Nucleus accumbens (tissue), 56 donors: ENCODE measurements around the gene CT45A2.
"Not testable (repeated sequence)": the region's sequence is repeated elsewhere in the genome, so short reads cannot be mapped to it uniquely, and the experiment has no call there.

Experiments used
- DNase-seq, 56 donors: peaks; one replicate each; lab custom pipeline; 2025; lab: John Stamatoyannopoulos, UW

Gene CT45A2, protein sequence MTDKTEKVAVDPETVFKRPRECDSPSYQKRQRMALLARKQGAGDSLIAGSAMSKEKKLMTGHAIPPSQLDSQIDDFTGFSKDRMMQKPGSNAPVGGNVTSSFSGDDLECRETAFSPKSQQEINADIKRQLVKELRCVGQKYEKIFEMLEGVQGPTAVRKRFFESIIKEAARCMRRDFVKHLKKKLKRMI

DNA sequence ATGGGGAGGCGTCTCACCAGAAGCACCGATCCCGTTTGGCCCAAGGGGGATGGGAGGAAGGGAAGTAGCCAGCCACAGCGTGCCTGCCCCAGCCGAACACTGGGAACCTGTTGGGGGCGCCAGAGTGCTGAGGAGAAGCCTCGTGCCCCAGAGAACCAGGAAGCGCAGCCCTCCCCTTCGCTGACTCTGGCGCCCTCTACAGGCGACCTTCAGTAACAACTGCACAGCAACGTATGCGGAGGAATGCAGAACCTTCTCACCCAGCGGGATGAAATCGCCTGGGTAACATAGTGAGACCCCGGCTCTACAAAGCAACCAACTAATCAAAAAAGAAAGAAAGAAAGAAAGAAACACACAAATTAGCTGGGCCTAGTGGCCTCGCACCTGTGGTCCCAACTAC is at the start of gene CT45A2:
TSS of gene CT45A2 (minus strand) at position 101 of the 400 bp plus-strand sequence. CDS start 3,747 bp downstream, outside the sequence.
- not testable (repeated sequence) for DNase-seq

GRCh38 chrX:135854438-135854837 is 34.6 kb upstream of the CT45A2 start, which contains the start of gene CT45A8:
Gene CT45A8, minus strand, starts transcription at chrX:135854538. Its CDS starts 3,755 bp downstream, at chrX:135850783.
- not testable (repeated sequence) for DNase-seq

- DNase-seq = not testable (repeated sequence)
Observed at GRCh38 chrX:135837180-135837579, 17.4 kb upstream of the CT45A2 start, which contains the start of gene CT45A7. Gene CT45A7, minus strand, starts transcription at chrX:135837280. Its CDS starts 3,747 bp downstream, at chrX:135833533.

- not testable (repeated sequence) for DNase-seq
Observed at GRCh38 chrX:135802687-135803086, 17.1 kb downstream of the CT45A2 start, which contains the start of gene CT45A6. Gene CT45A6, minus strand, starts transcription at chrX:135802787. Its CDS starts 3,794 bp downstream, at chrX:135798993.

GRCh38 chrX:135785403-135785802 is 34.4 kb downstream of the CT45A2 start, which contains the start of gene CT45A5:
Gene CT45A5, minus strand, starts transcription at chrX:135785503. Its CDS starts 3,774 bp downstream, at chrX:135781729.
- not testable (repeated sequence) for DNase-seq

DNA sequence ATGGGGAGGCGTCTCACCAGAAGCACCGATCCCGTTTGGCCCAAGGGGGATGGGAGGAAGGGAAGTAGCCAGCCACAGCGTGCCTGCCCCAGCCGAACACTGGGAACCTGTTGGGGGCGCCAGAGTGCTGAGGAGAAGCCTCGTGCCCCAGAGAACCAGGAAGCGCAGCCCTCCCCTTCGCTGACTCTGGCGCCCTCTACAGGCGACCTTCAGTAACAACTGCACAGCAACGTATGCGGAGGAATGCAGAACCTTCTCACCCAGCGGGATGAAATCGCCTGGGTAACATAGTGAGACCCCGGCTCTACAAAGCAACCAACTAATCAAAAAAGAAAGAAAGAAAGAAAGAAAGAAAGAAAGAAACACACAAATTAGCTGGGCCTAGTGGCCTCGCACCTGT is 51.7 kb downstream of the CT45A2 start, which contains the start of gene CT45A3:
TSS of gene CT45A3 (minus strand) at position 101 of the 400 bp plus-strand sequence. CDS start 3,747 bp downstream, outside the sequence.
- DNase-seq = not testable (repeated sequence)
